ENCODE results near the gene HOXB2.

DNA sequence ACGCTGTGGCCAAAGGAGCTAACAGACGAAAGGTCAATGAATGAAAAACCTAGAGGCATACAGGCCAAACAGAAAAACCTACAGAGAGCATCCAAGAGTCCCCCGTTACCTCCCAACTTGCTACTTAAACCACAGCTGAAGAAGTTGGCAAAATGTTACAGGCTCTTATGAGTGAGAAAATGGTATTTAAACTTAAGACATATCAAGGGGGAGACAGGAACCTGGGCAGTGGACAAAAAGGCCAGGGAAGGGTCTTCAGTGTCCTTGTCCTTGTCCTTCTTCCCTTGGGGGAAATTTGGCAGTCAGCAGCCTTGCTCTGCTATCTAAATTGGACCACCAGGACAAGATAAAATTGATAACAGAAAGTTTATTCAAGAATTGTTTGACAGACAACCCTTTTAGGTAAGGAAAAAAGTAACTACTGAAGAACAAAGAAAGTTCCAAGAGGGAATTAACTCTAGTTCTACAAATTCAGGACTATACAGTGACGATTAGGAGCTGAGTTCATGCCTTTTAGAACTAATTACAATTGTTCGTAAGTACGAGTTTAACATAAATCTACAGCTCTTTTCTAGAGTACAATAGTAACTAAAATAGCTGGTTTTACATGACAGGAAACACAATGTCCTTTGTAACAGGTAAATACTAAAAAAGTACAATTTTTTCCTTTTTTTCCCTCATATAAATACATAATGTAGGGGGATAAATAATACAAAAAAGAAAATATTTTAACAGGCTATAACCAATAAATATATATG is 3.8 kb upstream of the HOXB2 start:
- no peak for TF ChIP-seq POLR2A (IDR thresholded peaks at IDR 0.05)
- TF ChIP-seq, protein P1, sequence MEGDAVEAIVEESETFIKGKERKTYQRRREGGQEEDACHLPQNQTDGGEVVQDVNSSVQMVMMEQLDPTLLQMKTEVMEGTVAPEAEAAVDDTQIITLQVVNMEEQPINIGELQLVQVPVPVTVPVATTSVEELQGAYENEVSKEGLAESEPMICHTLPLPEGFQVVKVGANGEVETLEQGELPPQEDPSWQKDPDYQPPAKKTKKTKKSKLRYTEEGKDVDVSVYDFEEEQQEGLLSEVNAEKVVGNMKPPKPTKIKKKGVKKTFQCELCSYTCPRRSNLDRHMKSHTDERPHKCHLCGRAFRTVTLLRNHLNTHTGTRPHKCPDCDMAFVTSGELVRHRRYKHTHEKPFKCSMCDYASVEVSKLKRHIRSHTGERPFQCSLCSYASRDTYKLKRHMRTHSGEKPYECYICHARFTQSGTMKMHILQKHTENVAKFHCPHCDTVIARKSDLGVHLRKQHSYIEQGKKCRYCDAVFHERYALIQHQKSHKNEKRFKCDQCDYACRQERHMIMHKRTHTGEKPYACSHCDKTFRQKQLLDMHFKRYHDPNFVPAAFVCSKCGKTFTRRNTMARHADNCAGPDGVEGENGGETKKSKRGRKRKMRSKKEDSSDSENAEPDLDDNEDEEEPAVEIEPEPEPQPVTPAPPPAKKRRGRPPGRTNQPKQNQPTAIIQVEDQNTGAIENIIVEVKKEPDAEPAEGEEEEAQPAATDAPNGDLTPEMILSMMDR (IDR thresholded peaks at IDR 0.05): no peak

Measured in testis (tissue), 2 donors.